OCI-LY1 (cell line): ENCODE measurements around the gene COL23A1.

ENCODE experiments used
- H2AFZ ChIP-seq: fragments of 200-600 bp; sonication (generic), shearing (Covaris generic); 2 replicates; pipeline ENCODE4 v1.6.0; 2014; ENCODE audit warnings: antibody characterized with exemption, mild to moderate bottlenecking, low read length
- H3F3A ChIP-seq: fragments of 200-600 bp; sonication (generic), shearing (Covaris generic); 2 replicates; pipeline ENCODE4 v1.6.0; 2014; ENCODE audit warnings: mild to moderate bottlenecking, antibody characterized with exemption, low read length, moderate library complexity; ENCODE audit not compliant: insufficient read depth
- H3K27ac ChIP-seq: fragments of 200-600 bp; sonication (generic); 2 replicates; pipeline ENCODE4 v1.5.1; 2014; ENCODE audit warnings: low read length, mixed run types, mild to moderate bottlenecking, low read depth; ENCODE audit not compliant: poor library complexity, severe bottlenecking
- H3K27me3 ChIP-seq: fragments of 200-600 bp; sonication (generic); 2 replicates; pipeline ENCODE4 v1.6.0; 2014; ENCODE audit warnings: antibody characterized with exemption, mild to moderate bottlenecking, low read length, moderate library complexity; ENCODE audit not compliant: insufficient read depth
- H3K36me3 ChIP-seq: fragments of 200-600 bp; sonication (generic); 2 replicates; pipeline ENCODE4 v1.6.1; 2014; ENCODE audit warnings: mild to moderate bottlenecking, antibody characterized with exemption, low read length, moderate library complexity, mixed read lengths; ENCODE audit not compliant: insufficient read depth
- H3K4me1 ChIP-seq: fragments of 200-600 bp; sonication (generic); 2 replicates; pipeline ENCODE4 v1.5.1; 2014; ENCODE audit warnings: mild to moderate bottlenecking, low read length, moderate library complexity; ENCODE audit not compliant: insufficient read depth, severe bottlenecking
- H3K4me2 ChIP-seq: fragments of 200-600 bp; sonication (generic), shearing (Covaris generic); 2 replicates; pipeline ENCODE4 v1.6.1; 2014; ENCODE audit warnings: low read length
- H3K4me3 ChIP-seq: fragments of 200-600 bp; sonication (generic); 2 replicates; pipeline ENCODE4 v1.5.1; 2014; ENCODE audit warnings: low read length, low read depth, mild to moderate bottlenecking, mixed read lengths; ENCODE audit not compliant: poor library complexity, severe bottlenecking
- H3K79me2 ChIP-seq: fragments of 200-600 bp; shearing (Covaris generic); 2 replicates; pipeline ENCODE4 v1.6.1; 2016; ENCODE audit warnings: mixed run types, low read length, mixed read lengths; ENCODE audit not compliant: insufficient read depth
- H3K9ac ChIP-seq: fragments of 200-600 bp; sonication (generic), shearing (Covaris generic); 2 replicates; pipeline ENCODE4 v1.6.1; 2014; ENCODE audit warnings: mild to moderate bottlenecking, low read length, mixed read lengths
- H3K9me2 ChIP-seq: fragments of 200-600 bp; sonication (generic), shearing (Covaris generic); 2 replicates; pipeline ENCODE4 v1.6.1; 2014; ENCODE audit warnings: low read depth, mild to moderate bottlenecking, low read length, mixed read lengths
- H3K9me3 ChIP-seq: fragments of 200-600 bp; shearing (Covaris generic); 2 replicates; pipeline ENCODE4 v1.6.1; 2014; ENCODE audit warnings: low read length, mixed read lengths
- H4K20me1 ChIP-seq: fragments of 200-600 bp; sonication (generic), shearing (Covaris generic); 2 replicates; pipeline ENCODE4 v1.6.0; 2016; ENCODE audit warnings: mild to moderate bottlenecking, low read length; ENCODE audit not compliant: insufficient read depth
- EZH2 ChIP-seq: fragments of 200-600 bp; sonication (generic), shearing (Covaris generic); IDR thresholded peaks from 2 replicates; pipeline ENCODE4 v1.8.0; 2017; ENCODE audit warnings: borderline replicate concordance, mixed run types, mild to moderate bottlenecking, antibody characterized with exemption, low read length, moderate library complexity, mixed read lengths
- TF ChIP-seq, protein P1 (sequence below): fragments of 200-600 bp; sonication (generic), shearing (Covaris generic); IDR thresholded peaks from 2 replicates; pipeline ENCODE4 v1.5.1; 2017; ENCODE audit warnings: mild to moderate bottlenecking, antibody characterized with exemption, low read length, moderate library complexity, mixed read lengths

The COL23A1 gene

GRCh38 chr5:178383919-178384815 lies 206.0 kb downstream of the COL23A1 start:
- H4K20me1 ChIP-seq: no peaks in the 10 kb centered on the region
- H3K9me3 ChIP-seq: no peaks in the 10 kb centered on the region
- H3K4me3 ChIP-seq: no peak overlapping the region

GRCh38 chr5:178383301-178383918 lies 206.8 kb downstream of the COL23A1 start:
- TF ChIP-seq, protein P1, sequence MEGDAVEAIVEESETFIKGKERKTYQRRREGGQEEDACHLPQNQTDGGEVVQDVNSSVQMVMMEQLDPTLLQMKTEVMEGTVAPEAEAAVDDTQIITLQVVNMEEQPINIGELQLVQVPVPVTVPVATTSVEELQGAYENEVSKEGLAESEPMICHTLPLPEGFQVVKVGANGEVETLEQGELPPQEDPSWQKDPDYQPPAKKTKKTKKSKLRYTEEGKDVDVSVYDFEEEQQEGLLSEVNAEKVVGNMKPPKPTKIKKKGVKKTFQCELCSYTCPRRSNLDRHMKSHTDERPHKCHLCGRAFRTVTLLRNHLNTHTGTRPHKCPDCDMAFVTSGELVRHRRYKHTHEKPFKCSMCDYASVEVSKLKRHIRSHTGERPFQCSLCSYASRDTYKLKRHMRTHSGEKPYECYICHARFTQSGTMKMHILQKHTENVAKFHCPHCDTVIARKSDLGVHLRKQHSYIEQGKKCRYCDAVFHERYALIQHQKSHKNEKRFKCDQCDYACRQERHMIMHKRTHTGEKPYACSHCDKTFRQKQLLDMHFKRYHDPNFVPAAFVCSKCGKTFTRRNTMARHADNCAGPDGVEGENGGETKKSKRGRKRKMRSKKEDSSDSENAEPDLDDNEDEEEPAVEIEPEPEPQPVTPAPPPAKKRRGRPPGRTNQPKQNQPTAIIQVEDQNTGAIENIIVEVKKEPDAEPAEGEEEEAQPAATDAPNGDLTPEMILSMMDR: no peak
- no peak for TF ChIP-seq EZH2
- Histone ChIP-seq H3K4me3 (no peak overlapping the region), H3K79me2 (no peaks in the 10 kb centered on the region), H3K27ac (no peak overlapping the region), H3K27me3 (no peaks in the 10 kb centered on the region), H2AFZ (no peak overlapping the region), H3K9ac (no peak overlapping the region), H4K20me1 (no peaks in the 10 kb centered on the region), H3K36me3 (no peaks in the 10 kb centered on the region), H3K9me3 (no peaks in the 10 kb centered on the region), H3K4me2 (no peak overlapping the region), H3K9me2 (no peaks in the 10 kb centered on the region), H3K4me1 (no peaks in the 10 kb centered on the region), H3F3A (no peaks in the 10 kb centered on the region)

More at GRCh38 chr5:178383919-178384815, 206.0 kb downstream of the COL23A1 start:
- H3K27me3 ChIP-seq: no peaks in the 10 kb centered on the region
- H3K9ac ChIP-seq: no peak overlapping the region
- no peak overlapping the region for H3K4me2 ChIP-seq
- no peaks in the 10 kb centered on the region for H3K79me2 ChIP-seq
- no peaks in the 10 kb centered on the region for H3F3A ChIP-seq
- H2AFZ ChIP-seq: no peak overlapping the region
- TF ChIP-seq EZH2: no peak
- TF ChIP-seq, protein P1: no peak
- no peak overlapping the region for H3K27ac ChIP-seq
- no peaks in the 10 kb centered on the region for H3K4me1 ChIP-seq
- H3K9me2 ChIP-seq: no peaks in the 10 kb centered on the region
- no peaks in the 10 kb centered on the region for H3K36me3 ChIP-seq

GRCh38 chr5:178382754-178383164 lies 207.4 kb downstream of the COL23A1 start:
- no peak overlapping the region for H3K4me2 ChIP-seq
- TF ChIP-seq EZH2: no peak
- TF ChIP-seq, protein P1: no peak
- no peak overlapping the region for H3K9ac ChIP-seq
- no peaks in the 10 kb centered on the region for H3K27me3 ChIP-seq
- no peak overlapping the region for H3K27ac ChIP-seq
- no peak overlapping the region for H2AFZ ChIP-seq
- no peaks in the 10 kb centered on the region for H3K79me2 ChIP-seq
- H4K20me1 ChIP-seq: no peaks in the 10 kb centered on the region
- no peaks in the 10 kb centered on the region for H3F3A ChIP-seq
- no peaks in the 10 kb centered on the region for H3K9me2 ChIP-seq
- H3K4me1 ChIP-seq: no peaks in the 10 kb centered on the region
- H3K4me3 ChIP-seq: no peak overlapping the region
- no peaks in the 10 kb centered on the region for H3K9me3 ChIP-seq
- H3K36me3 ChIP-seq: no peaks in the 10 kb centered on the region
